A549 (cell line): ENCODE data around the gene HOXA13.

Source experiments
- BHLHE40 ChIP-seq: IDR thresholded peaks from 2 replicates; pipeline ENCODE4 v1.6.1; 2012; ENCODE audit warnings: low read depth, low read length, inconsistent platforms
- CTCF ChIP-seq: fragments of >200 bp; sonication (Bioruptor Twin); formaldehyde crosslinking; IDR thresholded peaks from 3 replicates; pipeline ENCODE4 v1.5.1; 2016
- HOXA7 ChIP-seq: fragments of 250-450 bp; sonication (Bioruptor Pico); IDR thresholded peaks from 2 replicates; pipeline ENCODE4 v1.5.0; 2020; ENCODE audit warnings: mild to moderate bottlenecking, moderate library complexity
- NFE2L2 ChIP-seq: fragments of 150-350 bp; conservative IDR thresholded peaks from 2 replicates; pipeline ENCODE4 v1.6.1; 2014; ENCODE audit warnings: low read length
- NR3C1 ChIP-seq: fragments of >200 bp; sonication (Bioruptor Twin); formaldehyde crosslinking; IDR thresholded peaks from 3 replicates; pipeline ENCODE4 v1.6.1; 2017
- POLR2A ChIP-seq: IDR thresholded peaks from 2 replicates; pipeline ENCODE4 v1.6.1; 2012; ENCODE audit warnings: mild to moderate bottlenecking, low read length
- RCOR1 ChIP-seq: fragments of 150-350 bp; IDR thresholded peaks from 2 replicates; pipeline ENCODE4 v1.6.1; 2014; ENCODE audit warnings: antibody characterized with exemption, low read length, low read depth
- SMC3 ChIP-seq: fragments of >200 bp; sonication (Bioruptor Twin); formaldehyde crosslinking; IDR thresholded peaks from 3 replicates; pipeline ENCODE4 v1.6.1; 2018; ENCODE audit warnings: inconsistent platforms

- TF ChIP-seq BHLHE40 (no peak), POLR2A (no peak), NFE2L2 (no peak), NR3C1 (no peak), RCOR1 (no peak), HOXA7 (CRISPR knock-in tag) (no peak), CTCF (no peak), SMC3 (no peak)
These were observed 49.2 kb upstream of the HOXA13 start for GRCh38 chr7:27248911-27249723.
